HEK293 (cell line): Measurements from ENCODE around the gene TAPBPL.

Experiments
- CTCF ChIA-PET: fragments of 350-600 bp; formaldehyde crosslinking; extraction: SDS; loops from one replicate; lab custom pipeline; 2021; ENCODE audit warnings: antibody characterized with exemption; lab: Yijun Ruan, JAX
- POLR2A ChIA-PET: fragments of 300-600 bp; formaldehyde crosslinking; extraction: SDS; loops from one replicate; lab custom pipeline; 2020; ENCODE audit warnings: antibody characterized with exemption, inconsistent platforms; lab: Yijun Ruan, JAX
- H3K27ac ChIP-seq: fragments of 200-500 bp; sonication (Bioruptor generic); 2 replicates; pipeline ENCODE4 v1.5.1; 2014; ENCODE audit warnings: low read depth, low read length, control low read depth, inconsistent platforms; ENCODE audit errors: extremely low read depth
- H3K36me3 ChIP-seq, 2 experiments: fragments of 200-500 bp in 1 of 2; sonication (Bioruptor generic) in 1 of 2; 1 replicate in 1 of 2; 2 replicates in 1 of 2; pipeline ENCODE4 v1.5.1; 2014 to 2017; ENCODE audit warnings: inconsistent platforms in 2 of 2, low read length in 2 of 2; ENCODE audit not compliant: control insufficient read depth in 2 of 2, insufficient read depth in 1 of 2
- H3K4me1 ChIP-seq: fragments of 200-500 bp; sonication (Bioruptor generic); 2 replicates; pipeline ENCODE4 v1.5.1; 2014; ENCODE audit warnings: mild to moderate bottlenecking, low read length, inconsistent platforms; ENCODE audit not compliant: control insufficient read depth, insufficient read depth
- H3K4me3 ChIP-seq: 2 replicates; pipeline ENCODE4 v1.5.1; 2011; ENCODE audit warnings: low read depth, mild to moderate bottlenecking, control low read depth, low read length, moderate library complexity
- H3K9me3 ChIP-seq: fragments of 200-500 bp; sonication (Bioruptor generic); 2 replicates; pipeline ENCODE4 v1.5.1; 2014; ENCODE audit warnings: low read depth, low read length, inconsistent platforms; ENCODE audit not compliant: control insufficient read depth, insufficient read depth
- GFI1B ChIP-seq: fragments of 450-650 bp; formaldehyde crosslinking; IDR thresholded peaks from 2 replicates; pipeline ENCODE4 v1.5.1; 2016; ENCODE audit warnings: missing biosample characterization, missing genetic modification characterization
- KLF8 ChIP-seq: fragments of 450-650 bp; formaldehyde crosslinking; IDR thresholded peaks from 2 replicates; pipeline ENCODE4 v1.5.1; 2016; ENCODE audit warnings: missing biosample characterization, missing genetic modification characterization
- PRDM1 ChIP-seq: fragments of 450-650 bp; formaldehyde crosslinking; IDR thresholded peaks from 2 replicates; pipeline ENCODE4; 2016; ENCODE audit warnings: missing biosample characterization, missing genetic modification characterization
- YY1 ChIP-seq: fragments of 450-650 bp; formaldehyde crosslinking; IDR thresholded peaks from 2 replicates; pipeline ENCODE4 v1.5.1; 2018; ENCODE audit warnings: missing biosample characterization, missing genetic modification characterization
- ZFP37 ChIP-seq: fragments of 450-650 bp; formaldehyde crosslinking; IDR thresholded peaks from 2 replicates; pipeline ENCODE4 v1.5.1; 2016; ENCODE audit warnings: missing biosample characterization, missing genetic modification characterization
- ZNF2 ChIP-seq: fragments of 450-650 bp; formaldehyde crosslinking; IDR thresholded peaks from 2 replicates; pipeline ENCODE4 v1.5.1; 2016; ENCODE audit warnings: missing biosample characterization, missing genetic modification characterization
- ZNF211 ChIP-seq: fragments of 450-650 bp; formaldehyde crosslinking; IDR thresholded peaks from 2 replicates; pipeline ENCODE4 v1.5.1; 2016; ENCODE audit warnings: low read depth, missing biosample characterization, missing genetic modification characterization
- ZNF544 ChIP-seq: fragments of 450-650 bp; formaldehyde crosslinking; IDR thresholded peaks from 2 replicates; pipeline ENCODE4 v1.5.0; 2017; ENCODE audit warnings: missing biosample characterization, missing genetic modification characterization
- ZNF558 ChIP-seq: fragments of 450-650 bp; formaldehyde crosslinking; IDR thresholded peaks from 2 replicates; pipeline ENCODE4 v1.5.1; 2016; ENCODE audit warnings: missing biosample characterization, missing genetic modification characterization
- ZNF626 ChIP-seq: fragments of 450-650 bp; sonication (Bioruptor Pico); formaldehyde crosslinking; IDR thresholded peaks from 2 replicates; pipeline ENCODE4 v1.5.1; 2018; ENCODE audit warnings: missing biosample characterization, missing genetic modification characterization, inconsistent platforms
- ZNF660 ChIP-seq: fragments of 450-650 bp; IDR thresholded peaks from 2 replicates; pipeline ENCODE4 v1.5.1; 2018; ENCODE audit warnings: missing biosample characterization, mild to moderate bottlenecking, missing genetic modification characterization
- ZNF777 ChIP-seq: fragments of 450-650 bp; formaldehyde crosslinking; IDR thresholded peaks from 2 replicates; pipeline ENCODE4 v1.5.1; 2017; ENCODE audit warnings: missing biosample characterization, missing genetic modification characterization, borderline replicate concordance
- TF ChIP-seq, protein P1 (sequence below): fragments of 450-650 bp; formaldehyde crosslinking; IDR thresholded peaks from 2 replicates; pipeline ENCODE4 v1.5.1; 2017; ENCODE audit warnings: missing biosample characterization, missing genetic modification characterization
- TF ChIP-seq, protein P2 (sequence below): fragments of 450-650 bp; formaldehyde crosslinking; IDR thresholded peaks from 2 replicates; pipeline ENCODE4 v1.5.1; 2016; ENCODE audit warnings: missing biosample characterization, missing genetic modification characterization
- TF ChIP-seq, protein P3 (sequence below): fragments of 450-650 bp; formaldehyde crosslinking; IDR thresholded peaks from 2 replicates; pipeline ENCODE4 v1.5.1; 2016; ENCODE audit warnings: missing biosample characterization, missing genetic modification characterization
- TF ChIP-seq, protein P4 (sequence below): fragments of 450-650 bp; formaldehyde crosslinking; optimal IDR thresholded peaks from 2 replicates; pipeline ENCODE3; 2016; ENCODE audit warnings: missing biosample characterization, mild to moderate bottlenecking, missing genetic modification characterization
- TF ChIP-seq, protein P5 (sequence below): fragments of 450-650 bp; formaldehyde crosslinking; IDR thresholded peaks from 2 replicates; pipeline ENCODE4 v1.5.1; 2017; ENCODE audit warnings: missing biosample characterization, missing genetic modification characterization
- TF ChIP-seq, protein P6 (sequence below): fragments of 450-650 bp; formaldehyde crosslinking; IDR thresholded peaks from 2 replicates; pipeline ENCODE4 v1.5.1; 2016; ENCODE audit warnings: missing biosample characterization, missing genetic modification characterization

Gene TAPBPL

DNA sequence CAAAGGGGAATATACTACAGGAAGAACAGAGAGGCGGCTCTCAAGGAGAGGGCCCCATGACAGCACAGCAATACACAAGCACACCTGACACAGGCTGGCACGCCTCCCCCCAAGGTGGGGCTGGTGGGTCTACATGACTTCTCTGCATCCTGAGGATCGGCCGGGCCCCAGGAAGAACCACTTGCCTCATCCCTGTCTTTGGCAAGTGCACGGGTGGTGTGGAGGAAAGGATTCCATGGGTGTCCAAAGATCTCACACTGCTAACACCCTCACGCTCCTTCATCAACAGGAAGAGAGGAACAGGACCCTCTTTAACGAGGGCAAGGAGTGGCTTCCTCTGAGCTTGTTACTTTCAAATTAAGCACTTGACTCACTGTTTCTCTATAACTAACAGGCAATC is 11.4 kb downstream of the TAPBPL start (continued):
- TF ChIP-seq ZNF777 (tag by site-specific recombination), result no peak
- no peak for TF ChIP-seq ZNF211 (tag by site-specific recombination)
- TF ChIP-seq ZNF660 (tag by site-specific recombination), result no peak
- TF ChIP-seq, protein P1, sequence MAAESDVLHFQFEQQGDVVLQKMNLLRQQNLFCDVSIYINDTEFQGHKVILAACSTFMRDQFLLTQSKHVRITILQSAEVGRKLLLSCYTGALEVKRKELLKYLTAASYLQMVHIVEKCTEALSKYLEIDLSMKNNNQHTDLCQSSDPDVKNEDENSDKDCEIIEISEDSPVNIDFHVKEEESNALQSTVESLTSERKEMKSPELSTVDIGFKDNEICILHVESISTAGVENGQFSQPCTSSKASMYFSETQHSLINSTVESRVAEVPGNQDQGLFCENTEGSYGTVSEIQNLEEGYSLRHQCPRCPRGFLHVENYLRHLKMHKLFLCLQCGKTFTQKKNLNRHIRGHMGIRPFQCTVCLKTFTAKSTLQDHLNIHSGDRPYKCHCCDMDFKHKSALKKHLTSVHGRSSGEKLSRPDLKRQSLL (tag by site-specific recombination), result no peak

DNA sequence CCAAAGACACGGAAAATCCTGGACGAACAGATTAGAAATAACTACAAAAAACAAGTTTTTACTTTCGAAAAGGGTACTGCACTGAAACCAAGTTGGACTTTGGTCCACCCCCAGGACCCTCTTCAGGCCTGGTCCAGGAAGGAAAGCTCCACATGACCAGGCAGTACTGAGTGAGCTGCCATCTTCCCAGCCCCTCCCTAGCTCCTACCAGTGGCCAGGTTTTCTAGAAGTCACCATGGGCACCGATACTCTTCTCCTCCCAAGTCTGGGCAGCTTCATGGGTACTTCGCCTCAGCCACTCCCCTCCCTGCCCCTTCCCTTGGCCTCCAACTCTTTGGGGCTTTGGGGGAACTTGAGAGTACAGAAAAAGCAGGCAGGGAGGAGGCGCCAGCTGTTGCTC is 12.0 kb downstream of the TAPBPL start:
- Histone ChIP-seq H3K9me3 (no peaks in the 10 kb centered on the region), H3K4me1 (no peaks in the 10 kb centered on the region), H3K27ac (no peak overlapping the region), H3K36me3 (peaks cover 9 to 70% of the 10 kb centered on the region in 2 experiments), H3K4me3 (no peak overlapping the region)
- TF ChIP-seq, protein P2, sequence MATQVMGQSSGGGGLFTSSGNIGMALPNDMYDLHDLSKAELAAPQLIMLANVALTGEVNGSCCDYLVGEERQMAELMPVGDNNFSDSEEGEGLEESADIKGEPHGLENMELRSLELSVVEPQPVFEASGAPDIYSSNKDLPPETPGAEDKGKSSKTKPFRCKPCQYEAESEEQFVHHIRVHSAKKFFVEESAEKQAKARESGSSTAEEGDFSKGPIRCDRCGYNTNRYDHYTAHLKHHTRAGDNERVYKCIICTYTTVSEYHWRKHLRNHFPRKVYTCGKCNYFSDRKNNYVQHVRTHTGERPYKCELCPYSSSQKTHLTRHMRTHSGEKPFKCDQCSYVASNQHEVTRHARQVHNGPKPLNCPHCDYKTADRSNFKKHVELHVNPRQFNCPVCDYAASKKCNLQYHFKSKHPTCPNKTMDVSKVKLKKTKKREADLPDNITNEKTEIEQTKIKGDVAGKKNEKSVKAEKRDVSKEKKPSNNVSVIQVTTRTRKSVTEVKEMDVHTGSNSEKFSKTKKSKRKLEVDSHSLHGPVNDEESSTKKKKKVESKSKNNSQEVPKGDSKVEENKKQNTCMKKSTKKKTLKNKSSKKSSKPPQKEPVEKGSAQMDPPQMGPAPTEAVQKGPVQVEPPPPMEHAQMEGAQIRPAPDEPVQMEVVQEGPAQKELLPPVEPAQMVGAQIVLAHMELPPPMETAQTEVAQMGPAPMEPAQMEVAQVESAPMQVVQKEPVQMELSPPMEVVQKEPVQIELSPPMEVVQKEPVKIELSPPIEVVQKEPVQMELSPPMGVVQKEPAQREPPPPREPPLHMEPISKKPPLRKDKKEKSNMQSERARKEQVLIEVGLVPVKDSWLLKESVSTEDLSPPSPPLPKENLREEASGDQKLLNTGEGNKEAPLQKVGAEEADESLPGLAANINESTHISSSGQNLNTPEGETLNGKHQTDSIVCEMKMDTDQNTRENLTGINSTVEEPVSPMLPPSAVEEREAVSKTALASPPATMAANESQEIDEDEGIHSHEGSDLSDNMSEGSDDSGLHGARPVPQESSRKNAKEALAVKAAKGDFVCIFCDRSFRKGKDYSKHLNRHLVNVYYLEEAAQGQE, result no peak
- TF ChIP-seq KLF8 (no peak), YY1 (tag by site-specific recombination) (no peak), ZNF558 (no peak), ZNF2 (tag by site-specific recombination) (no peak), ZFP37 (tag by site-specific recombination) (no peak), GFI1B (no peak), ZNF544 (tag by site-specific recombination) (no peak), ZNF626 (tag by site-specific recombination) (no peak), PRDM1 (no peak)
- TF ChIP-seq, protein P3, sequence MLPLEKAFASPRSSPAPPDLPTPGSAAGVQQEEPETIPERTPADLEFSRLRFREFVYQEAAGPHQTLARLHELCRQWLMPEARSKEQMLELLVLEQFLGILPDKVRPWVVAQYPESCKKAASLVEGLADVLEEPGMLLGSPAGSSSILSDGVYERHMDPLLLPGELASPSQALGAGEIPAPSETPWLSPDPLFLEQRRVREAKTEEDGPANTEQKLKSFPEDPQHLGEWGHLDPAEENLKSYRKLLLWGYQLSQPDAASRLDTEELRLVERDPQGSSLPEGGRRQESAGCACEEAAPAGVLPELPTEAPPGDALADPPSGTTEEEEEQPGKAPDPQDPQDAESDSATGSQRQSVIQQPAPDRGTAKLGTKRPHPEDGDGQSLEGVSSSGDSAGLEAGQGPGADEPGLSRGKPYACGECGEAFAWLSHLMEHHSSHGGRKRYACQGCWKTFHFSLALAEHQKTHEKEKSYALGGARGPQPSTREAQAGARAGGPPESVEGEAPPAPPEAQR (tag by site-specific recombination), result no peak
- TF ChIP-seq, protein P4, sequence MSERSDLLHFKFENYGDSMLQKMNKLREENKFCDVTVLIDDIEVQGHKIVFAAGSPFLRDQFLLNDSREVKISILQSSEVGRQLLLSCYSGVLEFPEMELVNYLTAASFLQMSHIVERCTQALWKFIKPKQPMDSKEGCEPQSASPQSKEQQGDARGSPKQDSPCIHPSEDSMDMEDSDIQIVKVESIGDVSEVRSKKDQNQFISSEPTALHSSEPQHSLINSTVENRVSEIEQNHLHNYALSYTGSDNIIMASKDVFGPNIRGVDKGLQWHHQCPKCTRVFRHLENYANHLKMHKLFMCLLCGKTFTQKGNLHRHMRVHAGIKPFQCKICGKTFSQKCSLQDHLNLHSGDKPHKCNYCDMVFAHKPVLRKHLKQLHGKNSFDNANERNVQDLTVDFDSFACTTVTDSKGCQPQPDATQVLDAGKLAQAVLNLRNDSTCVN (tag by site-specific recombination), result no peak
- TF ChIP-seq, protein P5, sequence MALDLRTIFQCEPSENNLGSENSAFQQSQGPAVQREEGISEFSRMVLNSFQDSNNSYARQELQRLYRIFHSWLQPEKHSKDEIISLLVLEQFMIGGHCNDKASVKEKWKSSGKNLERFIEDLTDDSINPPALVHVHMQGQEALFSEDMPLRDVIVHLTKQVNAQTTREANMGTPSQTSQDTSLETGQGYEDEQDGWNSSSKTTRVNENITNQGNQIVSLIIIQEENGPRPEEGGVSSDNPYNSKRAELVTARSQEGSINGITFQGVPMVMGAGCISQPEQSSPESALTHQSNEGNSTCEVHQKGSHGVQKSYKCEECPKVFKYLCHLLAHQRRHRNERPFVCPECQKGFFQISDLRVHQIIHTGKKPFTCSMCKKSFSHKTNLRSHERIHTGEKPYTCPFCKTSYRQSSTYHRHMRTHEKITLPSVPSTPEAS, result no peak
- TF ChIP-seq, protein P6, sequence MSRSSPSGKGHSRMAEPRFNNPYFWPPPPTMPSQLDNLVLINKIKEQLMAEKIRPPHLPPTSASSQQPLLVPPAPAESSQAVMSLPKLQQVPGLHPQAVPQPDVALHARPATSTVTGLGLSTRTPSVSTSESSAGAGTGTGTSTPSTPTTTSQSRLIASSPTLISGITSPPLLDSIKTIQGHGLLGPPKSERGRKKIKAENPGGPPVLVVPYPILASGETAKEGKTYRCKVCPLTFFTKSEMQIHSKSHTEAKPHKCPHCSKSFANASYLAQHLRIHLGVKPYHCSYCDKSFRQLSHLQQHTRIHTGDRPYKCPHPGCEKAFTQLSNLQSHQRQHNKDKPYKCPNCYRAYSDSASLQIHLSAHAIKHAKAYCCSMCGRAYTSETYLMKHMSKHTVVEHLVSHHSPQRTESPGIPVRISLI, result no peak
- POLR2A ChIA-PET, result interaction anchor here (1.8 kb wide), 1 partner anchor 40 kb away, joined by 4 read pairs; no protein-coding TSS in a partner anchor
- CTCF ChIA-PET, result interaction anchor here (0.6 to 1.7 kb wide), 9 partner anchors 12 to 409 kb away, joined by 3 to 11 read pairs (median 3); partner anchors contain the start of gene TAPBPL
